HT-29 (cell line): ENCODE results near the gene ENOX1. TPM values are rescaled to one million over a fixed set of nuclear protein-coding genes. Genes with fewer than 3 reads are reported as not detected.

ENCODE experiments used
- DNase-seq: peaks from one replicate; pipeline ENCODE4 v3.0.0-alpha.2; 2015; ENCODE audit warnings: low spot score
- total RNA-seq: library from RNA; depleted of rRNA; stranded (reverse); fragments of >200 nt; shearing (Covaris generic); gene quantifications from 2 replicates; pipeline ENCODE4 v1.2.3, GENCODE V29; 2014

Gene ENOX1
- total RNA-seq, 1 experiment from 2014 or later: 0.10 TPM

DNA sequence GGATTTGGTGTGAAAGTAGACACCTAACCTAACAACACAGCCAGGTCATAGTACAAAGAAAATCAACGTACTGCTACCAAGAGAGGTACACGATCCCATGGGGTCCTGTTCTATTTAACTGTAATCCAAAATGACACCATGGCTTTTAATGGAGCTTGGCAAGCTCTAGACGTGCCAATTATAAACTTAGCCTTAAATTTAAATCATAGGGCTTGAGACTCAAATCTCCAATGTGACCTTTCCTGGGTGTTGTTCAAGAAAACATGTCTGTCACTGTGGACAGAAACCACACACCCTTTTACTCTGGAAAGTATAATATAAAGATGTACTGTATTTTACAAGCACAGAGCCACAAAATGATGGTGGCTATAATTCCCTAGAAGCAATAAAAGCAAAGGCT lies 299.3 kb downstream of the ENOX1 start:
- no peak for DNase-seq

DNA sequence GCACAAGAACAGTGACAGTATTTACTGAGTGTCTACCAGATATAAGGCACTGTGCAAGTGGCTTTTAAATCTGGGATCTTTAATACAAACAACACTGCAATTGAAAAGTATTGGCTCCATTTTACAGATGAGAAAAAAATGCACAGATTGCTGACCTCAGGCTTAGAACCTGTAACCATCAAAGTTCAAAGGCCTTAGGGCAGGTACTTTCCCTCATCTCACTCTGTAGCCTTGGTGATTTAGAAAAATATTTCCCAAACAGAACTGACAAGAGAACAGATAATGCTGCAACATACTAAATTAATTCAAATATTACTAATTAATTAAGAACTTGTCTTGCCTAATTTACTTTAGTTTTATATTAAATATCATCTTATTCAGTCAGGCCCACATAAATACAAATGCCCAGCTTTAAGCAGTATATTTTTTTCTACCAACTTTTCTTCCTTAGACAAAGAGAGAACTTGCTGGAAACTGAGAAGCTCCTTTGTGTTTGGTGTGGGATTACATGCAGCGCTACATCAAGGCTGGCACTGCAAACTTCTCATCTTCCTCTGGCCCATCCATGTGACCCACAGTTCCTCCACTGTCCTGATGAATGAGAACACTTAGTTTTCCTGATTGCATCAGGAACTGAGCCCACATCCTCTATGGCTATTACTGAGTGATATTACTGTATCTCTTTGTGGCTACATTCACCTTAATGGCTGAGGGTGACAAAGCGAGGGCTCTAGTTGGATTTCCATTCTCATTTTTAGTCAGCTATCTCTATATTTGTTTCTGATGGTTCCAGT lies 302.1 kb downstream of the ENOX1 start:
- no peak for DNase-seq

DNA sequence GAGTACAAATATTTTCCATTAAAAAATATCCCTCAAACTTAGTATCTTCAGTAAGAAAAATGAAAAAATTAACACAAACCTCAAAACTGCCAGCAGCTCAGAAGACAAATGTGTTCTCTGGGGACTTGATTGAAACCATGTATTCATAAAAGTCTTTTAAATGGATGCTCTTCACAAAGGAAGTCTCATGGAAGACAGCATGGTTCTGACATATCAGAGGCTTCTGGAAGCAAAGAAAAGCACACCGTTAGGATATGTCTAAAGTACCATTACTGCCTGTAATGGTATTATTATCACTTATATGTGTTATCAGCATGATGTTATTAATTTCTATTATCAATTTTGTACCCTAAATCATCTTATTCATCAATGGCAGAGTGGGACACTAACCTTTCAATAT lies 302.8 kb downstream of the ENOX1 start:
- no peak for DNase-seq

DNA sequence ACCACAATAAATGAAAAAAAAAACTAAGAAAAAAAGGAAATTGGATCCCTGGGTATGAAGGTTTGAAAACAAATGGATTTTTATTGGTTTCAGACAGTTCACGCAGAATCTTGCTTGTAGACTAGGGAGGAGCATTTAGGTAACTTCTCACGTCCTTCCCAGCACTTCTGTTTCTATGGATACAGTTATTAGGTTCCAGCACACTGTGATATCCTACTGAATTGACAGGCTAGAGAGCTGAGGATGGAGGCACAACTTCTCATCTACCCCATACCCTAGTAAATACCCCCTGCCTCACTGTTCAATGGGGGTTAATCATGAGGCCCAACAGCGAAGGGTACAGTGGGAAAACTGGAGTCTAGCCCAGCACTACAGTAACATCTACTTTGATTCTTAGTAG lies 304.1 kb downstream of the ENOX1 start:
- no peak for DNase-seq

DNA sequence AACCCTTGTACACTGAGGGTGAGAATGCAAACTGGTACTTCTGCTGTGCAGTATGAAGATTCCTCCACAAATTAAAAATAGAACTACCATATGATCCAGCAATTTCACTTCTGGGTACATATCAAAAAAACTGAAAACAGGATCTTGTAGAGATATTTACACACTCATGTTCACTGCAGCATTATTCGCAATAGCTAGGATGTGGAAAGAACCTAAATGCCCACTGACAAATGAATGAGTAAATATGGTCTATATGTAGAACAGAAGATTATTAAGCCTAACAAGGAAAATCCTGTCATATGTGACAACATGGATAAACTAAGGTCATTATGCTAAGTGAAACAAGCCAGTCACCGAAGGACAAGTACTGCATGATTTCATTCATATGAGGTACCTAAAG lies 304.7 kb downstream of the ENOX1 start:
- DNase-seq: no peak

DNA sequence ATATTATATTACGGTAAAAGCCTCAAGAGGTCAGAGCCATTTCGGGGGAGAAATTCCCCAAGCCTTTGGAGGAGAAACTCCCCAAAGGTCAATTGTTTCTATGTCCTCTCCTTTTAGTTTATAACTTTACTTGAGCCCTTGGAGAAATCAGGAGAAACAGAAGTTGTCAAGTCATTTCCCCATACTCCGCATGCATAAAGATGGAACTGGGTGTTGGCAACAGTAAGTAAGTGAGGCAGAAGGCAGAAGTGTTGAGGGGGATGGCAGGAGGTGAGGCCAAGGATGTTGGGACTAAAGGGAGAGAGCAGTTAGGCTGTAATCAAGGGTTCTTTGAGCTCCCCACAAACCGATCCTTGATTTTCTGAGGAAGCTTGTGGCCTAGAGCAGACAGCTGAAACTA lies 307.9 kb downstream of the ENOX1 start:
- no peak for DNase-seq

DNA sequence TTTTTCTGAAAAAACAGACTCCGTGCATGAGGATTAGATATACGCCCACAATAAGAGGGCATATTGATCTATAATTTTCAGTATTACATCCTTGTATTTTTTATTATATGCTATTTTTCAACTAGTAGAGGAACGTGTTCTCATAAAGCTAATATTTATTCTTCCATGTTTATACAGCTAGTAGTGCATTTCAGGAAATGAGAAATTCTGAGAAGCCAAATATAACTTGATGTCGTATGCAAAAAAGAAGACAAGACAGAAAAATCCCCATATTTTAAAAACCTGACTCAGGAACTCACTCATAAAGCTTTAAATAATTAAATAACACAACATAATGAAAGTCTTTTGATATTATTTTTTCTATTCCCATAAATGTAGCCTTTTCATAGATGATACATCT lies 308.6 kb downstream of the ENOX1 start:
- DNase-seq: no peak

DNA sequence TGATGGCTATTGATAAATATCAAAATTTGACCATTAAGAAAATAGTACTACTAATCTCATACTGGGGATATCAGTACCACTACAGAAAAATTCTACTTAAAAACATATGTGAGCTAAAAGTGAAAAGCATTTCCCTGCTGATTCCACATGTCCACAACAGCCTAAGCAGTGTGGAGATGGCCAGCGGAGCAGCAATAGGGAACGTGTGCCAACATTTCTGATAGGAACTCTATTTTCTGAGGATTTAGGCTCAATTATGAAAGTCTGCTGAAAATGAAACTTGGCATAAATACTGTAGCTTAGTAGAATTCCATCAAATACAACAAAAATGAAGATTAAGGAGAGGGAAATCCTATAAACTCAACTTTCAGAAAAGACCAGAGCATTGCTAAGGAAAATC lies 311.6 kb downstream of the ENOX1 start:
- DNase-seq: no peak

DNA sequence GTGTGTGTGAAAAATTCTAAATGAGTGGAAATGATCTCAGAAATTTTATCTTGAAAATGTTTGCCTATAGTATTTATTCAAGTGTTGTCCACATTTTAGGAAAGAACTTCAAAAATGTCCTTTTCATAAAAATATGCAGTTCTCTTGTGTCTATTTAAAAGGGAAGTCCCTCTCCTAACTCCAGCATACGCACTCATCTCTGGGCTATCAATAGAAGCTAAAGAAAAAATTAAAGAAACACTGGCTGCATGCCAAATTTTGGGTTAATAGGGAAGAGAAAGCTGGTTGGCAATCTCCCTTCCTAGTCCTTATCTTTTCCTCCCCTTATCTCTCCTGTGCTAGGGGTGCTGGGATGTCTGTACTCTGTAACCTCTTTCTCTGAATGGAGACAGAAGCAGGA lies 313.3 kb downstream of the ENOX1 start:
- no peak for DNase-seq

DNA sequence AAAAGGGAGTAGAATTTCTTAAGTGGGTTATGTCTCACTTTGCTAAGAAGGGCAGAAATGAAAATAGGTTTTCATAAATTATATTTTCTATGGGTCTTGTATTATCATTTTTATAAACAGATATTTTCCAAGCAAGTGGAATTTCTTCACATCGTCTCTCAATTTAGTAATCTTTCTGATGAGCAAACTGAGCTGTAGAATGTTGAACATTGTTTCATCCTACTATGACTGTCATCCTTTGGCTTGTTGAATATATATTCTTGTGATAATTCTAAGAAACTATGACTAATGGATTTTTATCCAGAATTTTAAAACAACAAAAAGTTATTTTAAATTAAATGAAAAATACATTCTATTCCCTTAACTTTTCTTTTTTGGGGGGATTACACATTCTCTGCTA lies 313.8 kb downstream of the ENOX1 start:
- no peak for DNase-seq

DNA sequence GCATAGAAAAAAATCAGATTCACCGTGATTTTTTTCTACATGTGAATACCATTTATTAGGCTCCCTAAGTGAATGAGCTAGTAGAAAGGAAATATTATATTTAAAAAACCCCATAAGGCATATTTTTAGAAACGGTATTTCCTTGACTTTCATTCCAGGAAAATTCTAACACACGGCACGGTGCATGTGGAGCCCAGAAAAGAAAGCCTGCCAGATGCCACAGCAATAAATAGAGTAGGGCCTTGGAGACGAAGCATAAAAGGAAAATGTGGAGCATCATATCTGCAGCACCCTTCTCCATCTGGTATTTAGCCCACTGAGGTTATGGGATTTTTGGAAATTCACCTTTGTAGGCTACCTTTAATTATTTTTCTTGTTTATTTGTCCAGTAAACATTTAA lies 314.4 kb downstream of the ENOX1 start:
- DNase-seq: no peak

DNA sequence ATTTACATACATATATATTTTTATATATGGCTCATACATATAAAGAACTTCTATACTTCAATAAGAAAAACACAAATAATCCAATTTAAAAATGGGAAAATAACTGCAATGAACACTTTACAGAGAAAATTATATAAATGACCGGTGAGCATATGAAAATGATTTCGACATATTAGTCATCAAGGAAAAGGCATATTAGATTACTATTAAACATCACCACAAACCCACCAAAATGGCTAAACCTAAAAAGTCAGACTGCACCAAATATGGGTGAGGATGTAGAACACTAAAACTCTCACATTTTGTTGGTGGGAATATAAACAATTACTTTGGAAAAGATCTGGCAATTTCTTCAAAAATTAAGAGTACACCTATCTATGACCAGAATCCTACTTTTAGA lies 316.2 kb downstream of the ENOX1 start:
- DNase-seq: no peak

DNA sequence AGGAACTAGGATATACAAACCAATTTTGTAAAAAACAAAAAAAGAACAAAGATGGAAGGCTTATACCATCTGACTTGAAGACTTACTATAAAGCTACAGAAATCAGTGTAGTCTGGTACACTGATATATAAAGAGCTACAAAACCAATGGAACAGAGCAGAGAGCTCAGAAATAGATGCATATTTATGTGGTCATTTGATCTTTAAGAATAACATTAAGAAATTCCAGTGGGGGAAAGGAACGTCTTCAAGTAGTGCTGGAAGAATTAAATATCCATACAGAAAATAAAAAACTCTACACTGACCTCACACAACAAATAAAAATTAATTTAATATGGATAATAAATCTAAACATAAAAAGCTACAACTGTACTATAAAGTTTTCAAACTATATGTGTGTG lies 317.0 kb downstream of the ENOX1 start:
- no peak for DNase-seq

DNA sequence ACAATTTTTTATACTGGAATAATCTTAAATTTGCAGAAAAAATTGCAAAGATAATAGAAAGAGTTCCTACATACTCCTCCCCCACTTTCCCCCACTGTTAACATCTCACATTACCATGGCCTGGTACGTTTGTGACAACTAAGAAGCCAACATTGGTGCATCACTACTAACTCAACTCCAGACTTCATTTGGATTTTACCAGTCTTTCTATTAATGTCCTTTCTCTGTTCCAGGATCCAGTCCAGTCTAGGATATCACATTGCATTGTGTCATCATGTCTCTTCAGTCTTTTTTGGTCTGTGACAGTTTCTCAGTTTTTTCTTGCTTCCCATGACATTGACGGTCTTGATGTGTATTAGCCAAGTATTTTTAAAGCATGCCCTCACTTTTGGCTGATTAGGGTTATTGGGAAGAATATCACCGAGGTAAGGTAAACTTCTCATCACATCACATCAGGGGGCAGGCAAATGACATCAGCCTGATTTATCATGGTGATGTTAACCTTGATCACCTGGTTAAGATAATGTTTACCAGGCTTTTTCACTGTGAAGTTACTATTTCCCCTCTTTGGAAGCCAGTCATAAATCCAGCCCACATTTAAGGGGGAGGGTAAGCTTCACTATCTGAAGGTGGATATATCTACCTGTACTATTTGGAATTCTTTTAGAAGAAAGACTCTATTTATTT lies 322.1 kb downstream of the ENOX1 start:
- no peak for DNase-seq

DNA sequence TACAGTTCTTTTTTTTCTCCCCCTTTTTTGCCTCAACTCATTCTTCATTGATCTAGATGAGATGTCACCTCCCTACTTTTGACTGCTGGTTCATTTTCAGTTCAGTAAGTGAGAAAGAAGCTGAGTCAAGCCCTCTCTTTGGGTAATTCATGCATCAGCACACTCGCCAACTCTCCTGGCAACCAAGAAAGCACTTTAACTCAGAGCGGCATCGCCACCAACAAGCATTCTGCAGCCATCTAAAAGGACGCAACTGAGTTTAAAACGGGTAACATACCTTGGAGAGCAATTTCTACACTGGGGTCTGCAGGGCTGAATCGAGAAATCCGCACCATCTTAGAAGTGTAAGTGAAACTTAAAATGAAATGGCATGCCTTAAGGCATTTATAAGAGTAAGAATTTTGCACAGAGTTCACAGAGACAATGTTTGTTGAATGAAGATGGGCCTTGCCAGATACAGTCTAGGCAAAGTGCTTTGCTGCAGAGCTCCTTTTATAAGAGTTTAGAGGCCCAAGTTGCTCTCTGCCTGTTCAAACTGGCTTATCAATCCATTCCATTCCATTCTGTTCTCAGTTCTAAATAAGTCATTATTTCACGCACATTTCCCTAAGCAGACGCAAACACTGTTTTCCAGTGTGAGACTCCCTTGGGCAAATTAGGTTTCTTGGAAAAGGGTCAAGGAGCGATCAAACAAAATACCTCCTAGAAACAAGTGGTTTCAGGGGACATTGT lies 338.0 kb downstream of the ENOX1 start:
- DNase-seq: no peak

DNA sequence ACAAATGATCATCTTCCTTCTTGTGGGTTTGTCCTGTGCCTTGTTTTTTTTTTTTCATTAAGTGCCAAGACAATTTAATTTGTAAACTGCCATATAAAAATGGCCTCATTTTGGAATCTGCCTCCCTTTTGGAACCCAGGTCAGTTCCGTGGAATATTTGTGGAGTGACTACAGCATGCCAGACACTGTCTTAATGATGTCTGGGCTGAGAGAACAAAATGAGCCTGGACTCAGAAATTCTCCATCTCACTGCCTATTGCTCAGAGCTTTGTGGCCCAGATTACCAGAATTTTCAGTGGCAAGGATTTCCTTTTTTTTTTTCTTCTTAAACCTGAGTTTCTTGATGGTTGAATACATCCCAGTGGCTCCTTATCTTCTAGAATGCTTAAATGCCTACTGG lies 340.6 kb downstream of the ENOX1 start:
- DNase-seq: no peak

DNA sequence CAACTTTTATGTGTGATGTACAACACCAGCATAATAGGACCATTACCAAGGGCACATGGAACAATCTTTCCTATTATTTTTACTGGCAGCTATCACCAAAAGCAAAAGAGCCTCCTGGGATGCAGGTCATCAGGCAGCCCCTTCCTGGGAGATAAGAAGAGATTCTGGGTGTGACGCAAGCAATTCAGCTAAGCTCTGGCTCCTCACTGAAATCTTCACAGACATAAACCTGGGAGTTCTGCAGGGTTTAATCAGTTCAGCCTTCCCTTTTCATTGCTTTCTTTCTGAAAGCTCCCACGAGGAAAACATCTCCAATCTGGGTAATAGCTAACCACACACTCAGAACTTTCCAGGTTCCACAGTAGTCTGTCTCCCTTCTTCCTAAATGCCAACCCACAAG lies 341.1 kb downstream of the ENOX1 start:
- DNase-seq: no peak

DNA sequence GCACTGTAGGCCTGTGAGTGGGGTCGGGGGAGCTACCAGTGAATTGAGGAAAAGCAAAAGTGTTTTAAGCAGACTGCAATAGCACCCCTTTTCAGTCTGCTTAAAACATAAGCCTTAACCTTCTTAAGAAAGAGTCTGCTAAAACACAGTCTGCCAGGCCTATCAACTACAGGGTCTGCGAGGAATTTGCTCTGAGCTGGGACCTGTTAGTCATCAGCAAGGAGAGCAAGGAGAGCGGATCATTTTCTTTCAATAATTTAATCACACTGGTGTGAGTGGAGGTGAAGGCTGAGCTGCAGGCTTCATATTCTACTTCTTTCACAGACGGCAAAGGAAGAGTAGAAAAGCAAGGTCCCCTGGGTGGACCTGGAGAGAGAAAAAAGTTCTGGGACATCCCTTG lies 342.7 kb downstream of the ENOX1 start:
- no peak for DNase-seq

DNA sequence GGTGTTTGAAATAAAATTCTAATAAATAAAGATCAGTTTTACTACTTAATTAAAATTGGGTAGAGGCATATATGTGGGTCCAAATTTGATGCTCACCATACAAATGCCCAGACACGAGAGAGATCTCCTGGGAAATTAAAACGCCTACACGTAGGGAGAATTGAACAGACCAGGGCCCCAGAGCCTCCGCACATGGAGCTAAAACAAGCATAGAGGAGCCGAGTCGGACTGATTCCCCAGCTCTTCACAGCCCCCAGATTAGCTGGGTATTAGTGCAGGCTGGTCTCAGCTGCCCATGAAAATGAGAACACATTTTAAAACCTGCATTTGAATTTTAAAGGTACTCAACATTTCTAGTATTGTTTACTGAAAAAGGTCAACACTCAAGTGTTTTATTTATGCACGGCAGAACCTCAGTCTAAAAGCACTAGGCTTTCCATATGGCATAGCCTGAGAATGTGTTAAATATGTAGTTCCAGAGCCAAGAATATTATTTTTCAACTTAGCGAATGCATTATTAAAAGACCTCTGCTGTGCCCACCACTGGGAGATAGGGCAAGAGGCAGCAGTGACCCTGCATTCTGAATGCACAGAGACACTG lies 344.8 kb downstream of the ENOX1 start:
- DNase-seq: no peak

DNA sequence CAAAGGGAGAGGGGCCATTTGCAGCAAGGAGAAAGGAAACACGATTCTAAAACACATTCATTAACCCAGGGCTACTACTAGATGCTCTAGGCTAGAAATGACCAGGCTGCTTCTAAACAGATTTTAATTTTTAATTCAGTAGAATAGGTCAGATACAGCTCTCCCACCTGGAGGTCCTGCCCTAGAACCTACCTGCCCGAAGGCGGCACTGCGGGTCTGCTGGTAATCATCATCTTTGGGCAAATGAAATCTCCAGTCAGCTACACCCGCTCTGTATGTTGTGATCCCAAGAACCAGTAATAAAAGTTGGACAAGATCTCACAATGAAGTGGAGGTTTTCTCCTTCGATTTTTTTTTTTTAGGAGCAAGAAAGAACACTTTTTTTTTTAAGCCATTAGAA lies 345.3 kb downstream of the ENOX1 start:
- no peak for DNase-seq

DNA sequence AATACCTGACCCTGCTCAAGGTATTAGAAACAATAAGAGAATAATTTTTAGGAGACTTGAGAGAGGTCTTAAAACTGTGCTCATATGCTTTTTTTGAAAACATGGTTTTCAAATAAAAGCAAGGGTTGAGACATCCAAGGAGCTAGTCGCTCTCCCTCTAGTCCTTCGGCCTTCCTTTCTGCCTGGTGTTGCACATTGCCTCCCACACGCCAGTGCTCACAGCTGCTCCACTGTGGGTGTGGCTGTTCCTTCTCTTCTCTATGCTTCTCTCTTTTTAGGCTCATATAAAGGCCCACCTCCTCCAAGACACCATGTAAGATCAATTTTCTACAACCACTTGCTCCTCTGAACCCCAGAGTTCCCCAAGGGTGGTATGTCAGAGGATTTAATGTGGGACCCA lies 352.6 kb downstream of the ENOX1 start:
- DNase-seq: no peak

DNA sequence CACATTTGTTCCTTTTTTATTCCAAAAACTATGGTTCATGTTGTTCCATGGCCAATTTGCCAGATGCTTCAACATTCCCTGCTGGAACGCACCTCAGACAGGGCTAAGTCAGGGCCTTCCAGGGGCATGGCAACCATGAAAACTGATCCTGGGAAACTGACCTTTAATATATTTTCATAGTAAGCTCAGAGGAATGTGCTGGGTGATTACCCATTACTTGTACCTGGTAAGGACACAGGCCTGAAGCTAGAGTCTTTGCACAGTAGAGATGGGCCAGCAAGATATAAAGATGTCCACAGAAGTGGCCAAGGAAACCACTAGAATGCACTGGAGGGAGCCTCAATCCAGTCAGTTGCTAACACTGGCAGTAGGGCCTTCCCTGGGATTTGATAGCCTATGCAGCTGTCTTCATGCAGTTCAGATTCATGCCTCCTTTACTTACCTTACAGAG lies 353.1 kb downstream of the ENOX1 start:
- DNase-seq: no peak
